Osteocyte (in vitro differentiated cells): ENCODE measurements around the gene CLEC16A. TPM values are rescaled to one million over a fixed set of nuclear protein-coding genes. Genes with fewer than 3 reads are reported as not detected.

ENCODE experiments used
- DNase-seq: peaks from one replicate; pipeline ENCODE4 v3.0.0; 2021; ENCODE audit warnings: mixed read lengths; ENCODE audit not compliant: unreplicated experiment; ENCODE audit errors: extremely low spot score
- H3K27ac Mint-ChIP-seq: one replicate; pipeline ENCODE4 v1.8.0; 2021; ENCODE audit warnings: mild to moderate bottlenecking, mixed read lengths; ENCODE audit not compliant: unreplicated experiment
- H3K27me3 Mint-ChIP-seq: one replicate; pipeline ENCODE4 v1.8.0; 2021; ENCODE audit warnings: mixed read lengths; ENCODE audit not compliant: unreplicated experiment
- H3K36me3 Mint-ChIP-seq: one replicate; pipeline ENCODE4 v1.8.0; 2021; ENCODE audit warnings: mixed read lengths; ENCODE audit not compliant: unreplicated experiment
- H3K4me1 Mint-ChIP-seq: one replicate; pipeline ENCODE4 v1.8.0; 2021; ENCODE audit warnings: mixed read lengths; ENCODE audit not compliant: unreplicated experiment
- H3K4me3 Mint-ChIP-seq: one replicate; pipeline ENCODE4 v1.8.0; 2021; ENCODE audit warnings: mild to moderate bottlenecking, moderate library complexity, mixed read lengths; ENCODE audit not compliant: unreplicated experiment
- H3K9me3 Mint-ChIP-seq: one replicate; pipeline ENCODE4 v1.8.0; 2021; ENCODE audit warnings: mixed read lengths; ENCODE audit not compliant: unreplicated experiment
- CTCF ChIP-seq: fragments of 200-600 bp; sonication (generic); IDR thresholded peaks from 2 replicates; pipeline ENCODE4 v1.5.0; 2021; ENCODE audit warnings: antibody characterized with exemption, mild to moderate bottlenecking, moderate library complexity
- total RNA-seq: library from RNA; stranded (reverse); gene quantifications from 2 replicates; pipeline ENCODE4 v1.2.1, GENCODE V29; 2021

CLEC16A gene
- total RNA-seq, 1 donor from 2014 or later: 22.1 TPM

GRCh38 chr16:11121914-11122692 lies 177.7 kb downstream of the CLEC16A start:
- no peak for DNase-seq
- Mint-ChIP-seq H3K27me3 (no peaks in the 10 kb centered on the region), H3K4me3 (no peak overlapping the region), H3K27ac (no peak overlapping the region), H3K4me1 (peaks cover 6% of the 10 kb centered on the region), H3K9me3 (no peaks in the 10 kb centered on the region), H3K36me3 (peaks cover 48% of the 10 kb centered on the region)
- no peak for TF ChIP-seq CTCF

GRCh38 chr16:11123666-11124065 lies 179.3 kb downstream of the CLEC16A start:
- peaks cover 48% of the 10 kb centered on the region for H3K36me3 Mint-ChIP-seq
- H3K4me3 Mint-ChIP-seq: no peak overlapping the region
- DNase-seq: no peak
- H3K4me1 Mint-ChIP-seq: peaks cover 13% of the 10 kb centered on the region
- no peak overlapping the region for H3K27ac Mint-ChIP-seq
- no peaks in the 10 kb centered on the region for H3K27me3 Mint-ChIP-seq
- no peaks in the 10 kb centered on the region for H3K9me3 Mint-ChIP-seq
- no peak for TF ChIP-seq CTCF

GRCh38 chr16:11125936-11126335 lies 181.6 kb downstream of the CLEC16A start:
- Mint-ChIP-seq H3K36me3 (peaks cover 39% of the 10 kb centered on the region), H3K27me3 (no peaks in the 10 kb centered on the region), H3K9me3 (no peaks in the 10 kb centered on the region), H3K4me1 (peaks cover 32% of the 10 kb centered on the region), H3K4me3 (no peak overlapping the region), H3K27ac (no peak overlapping the region)
- no peak for TF ChIP-seq CTCF
- no peak for DNase-seq

- H3K36me3 Mint-ChIP-seq: peaks cover 39% of the 10 kb centered on the region
- no peak overlapping the region for H3K27ac Mint-ChIP-seq
- DNase-seq: no peak
- H3K9me3 Mint-ChIP-seq: no peaks in the 10 kb centered on the region
- no peaks in the 10 kb centered on the region for H3K27me3 Mint-ChIP-seq
- H3K4me3 Mint-ChIP-seq: no peak overlapping the region
- no peak for TF ChIP-seq CTCF
- H3K4me1 Mint-ChIP-seq: peaks cover 34% of the 10 kb centered on the region
These were observed 182.2 kb downstream of the CLEC16A start for GRCh38 chr16:11126399-11127054.

- Mint-ChIP-seq H3K4me3 (no peak overlapping the region), H3K9me3 (no peaks in the 10 kb centered on the region), H3K27ac (no peak overlapping the region), H3K27me3 (no peaks in the 10 kb centered on the region), H3K36me3 (peaks cover 30% of the 10 kb centered on the region), H3K4me1 (peaks cover 45% of the 10 kb centered on the region)
- TF ChIP-seq CTCF: no peak
- DNase-seq: no peak
These were observed 183.3 kb downstream of the CLEC16A start for GRCh38 chr16:11127610-11128195.
